ENCODE results near the gene MGMT. TPM values are rescaled to one million over a fixed set of nuclear protein-coding genes. Genes with fewer than 3 reads are reported as not detected.

Gene MGMT
- total and polyA plus RNA-seq, 4 donors, result 9.9 to 39.6 (median 23.2) TPM

DNA sequence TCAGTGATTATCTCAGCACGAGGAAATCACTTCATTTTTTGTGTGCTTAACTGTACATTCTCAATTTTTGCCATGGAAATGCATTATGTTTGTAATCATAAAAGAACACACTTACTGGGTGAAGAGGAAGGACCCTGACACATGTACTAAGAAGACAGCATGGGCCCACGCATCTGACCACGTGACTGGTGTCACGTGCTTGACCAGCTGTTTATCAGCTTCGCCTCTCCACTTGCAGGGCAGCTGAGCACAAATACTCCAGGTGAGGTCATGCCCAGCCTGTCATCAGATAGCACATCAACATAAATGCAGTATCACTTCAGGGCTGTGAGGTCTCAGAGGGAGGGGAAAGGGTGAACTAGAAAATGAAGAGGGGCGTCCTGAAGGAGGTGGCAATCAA, 317.2 kb downstream of the MGMT start:
- TF ChIP-seq, protein P1, sequence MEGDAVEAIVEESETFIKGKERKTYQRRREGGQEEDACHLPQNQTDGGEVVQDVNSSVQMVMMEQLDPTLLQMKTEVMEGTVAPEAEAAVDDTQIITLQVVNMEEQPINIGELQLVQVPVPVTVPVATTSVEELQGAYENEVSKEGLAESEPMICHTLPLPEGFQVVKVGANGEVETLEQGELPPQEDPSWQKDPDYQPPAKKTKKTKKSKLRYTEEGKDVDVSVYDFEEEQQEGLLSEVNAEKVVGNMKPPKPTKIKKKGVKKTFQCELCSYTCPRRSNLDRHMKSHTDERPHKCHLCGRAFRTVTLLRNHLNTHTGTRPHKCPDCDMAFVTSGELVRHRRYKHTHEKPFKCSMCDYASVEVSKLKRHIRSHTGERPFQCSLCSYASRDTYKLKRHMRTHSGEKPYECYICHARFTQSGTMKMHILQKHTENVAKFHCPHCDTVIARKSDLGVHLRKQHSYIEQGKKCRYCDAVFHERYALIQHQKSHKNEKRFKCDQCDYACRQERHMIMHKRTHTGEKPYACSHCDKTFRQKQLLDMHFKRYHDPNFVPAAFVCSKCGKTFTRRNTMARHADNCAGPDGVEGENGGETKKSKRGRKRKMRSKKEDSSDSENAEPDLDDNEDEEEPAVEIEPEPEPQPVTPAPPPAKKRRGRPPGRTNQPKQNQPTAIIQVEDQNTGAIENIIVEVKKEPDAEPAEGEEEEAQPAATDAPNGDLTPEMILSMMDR (IDR thresholded peaks at IDR 0.05; ENCODE audit: control extremely low read depth, extremely low read depth), result no peak
- Histone ChIP-seq H3K4me1 (ENCODE audit: control insufficient read depth in 5 of 5, insufficient read depth in 5 of 5, low read length in 5 of 5) (peaks cover 0 to 2% (median 0%) of the 10 kb centered on the region in 5 donors), H3K9me3 (ENCODE audit: control insufficient read depth in 4 of 4, insufficient read depth in 3 of 4, low read length in 3 of 4) (peaks cover 0 to 5% (median 0%) of the 10 kb centered on the region in 4 donors), H3K27ac (ENCODE audit: low read depth in 1 of 2, low read length in 1 of 2) (no peak overlapping the region), H3K4me3 (no peak overlapping the region), H3K27me3 (ENCODE audit: control insufficient read depth in 3 of 3, insufficient read depth in 3 of 3, low read length in 2 of 3) (no peaks in the 10 kb centered on the region), H3K9ac (ENCODE audit: insufficient read depth in 1 of 2, low read length in 2 of 2) (no peak overlapping the region), H3K36me3 (ENCODE audit: control insufficient read depth in 4 of 4, insufficient read depth in 4 of 4, low read length in 4 of 4) (no peaks in the 10 kb centered on the region)
- no peak for DNase-seq
- WGBS, 2 donors, result 73 to 86% methylated on average over 6 of the region's 6 CpGs
- no peak for ATAC-seq (ENCODE audit: insufficient read depth, low FRiP score)

DNA sequence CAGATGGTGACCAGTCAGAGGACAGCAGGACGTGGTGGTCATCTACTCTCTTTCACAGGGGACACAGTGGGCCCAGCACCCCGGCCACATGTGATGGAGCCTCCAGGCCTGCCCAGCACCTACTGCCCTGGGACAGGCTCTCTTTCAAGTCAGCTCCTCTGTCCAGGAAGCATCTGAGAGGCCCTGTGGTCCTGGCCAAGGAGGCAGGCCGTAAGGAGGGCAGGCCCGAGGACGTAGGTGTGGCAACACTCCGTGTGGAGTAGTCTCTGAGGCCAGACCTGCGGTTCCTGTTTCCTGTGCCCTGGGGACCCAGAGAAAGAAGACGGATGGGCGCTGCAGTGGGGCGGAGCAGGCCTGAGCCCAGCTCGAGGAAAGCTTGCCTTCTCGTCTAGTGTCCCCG, 317.9 kb downstream of the MGMT start:
- ATAC-seq (ENCODE audit: insufficient read depth, low FRiP score) (no peak), DNase-seq (no peak)
- Histone ChIP-seq H3K36me3 (ENCODE audit: control insufficient read depth in 4 of 4, insufficient read depth in 4 of 4, low read length in 4 of 4) (no peaks in the 10 kb centered on the region), H3K4me1 (ENCODE audit: control insufficient read depth in 5 of 5, insufficient read depth in 5 of 5, low read length in 5 of 5) (peaks cover 0 to 2% (median 0%) of the 10 kb centered on the region in 5 donors), H3K9me3 (ENCODE audit: control insufficient read depth in 4 of 4, insufficient read depth in 3 of 4, low read length in 3 of 4) (peaks cover 0 to 5% (median 0%) of the 10 kb centered on the region in 4 donors), H3K27me3 (ENCODE audit: control insufficient read depth in 3 of 3, insufficient read depth in 3 of 3, low read length in 2 of 3) (no peaks in the 10 kb centered on the region), H3K4me3 (no peak overlapping the region), H3K9ac (ENCODE audit: insufficient read depth in 1 of 2, low read length in 2 of 2) (no peak overlapping the region), H3K27ac (ENCODE audit: low read depth in 1 of 2, low read length in 1 of 2) (no peak overlapping the region)
- TF ChIP-seq, protein P1 (IDR thresholded peaks at IDR 0.05; ENCODE audit: control extremely low read depth, extremely low read depth), result no peak
- WGBS, 2 donors, result 46 to 59% methylated on average over 13 of the region's 13 CpGs

DNA sequence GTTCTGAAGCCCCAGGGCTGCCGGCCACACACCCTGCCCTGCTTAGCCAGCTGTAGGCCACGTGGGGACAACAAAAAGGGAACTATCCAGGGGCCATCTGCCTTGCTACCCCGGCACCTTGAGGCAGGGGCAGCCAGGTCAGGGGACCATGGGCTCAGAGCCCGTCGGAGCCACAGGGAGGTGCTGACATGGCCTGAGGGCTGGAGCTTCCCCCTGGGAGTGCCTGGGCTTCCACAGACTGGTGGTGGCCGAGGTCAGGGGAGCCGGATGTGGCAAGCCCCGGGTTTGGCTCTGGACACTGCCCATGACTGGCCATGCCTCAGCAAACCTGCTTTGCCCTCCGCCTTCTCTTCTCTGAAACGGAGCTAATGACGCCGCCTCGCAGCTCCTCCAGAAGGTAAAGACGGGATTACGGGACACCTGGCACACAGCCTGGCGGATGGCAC, 318.5 kb downstream of the MGMT start:
- Histone ChIP-seq H3K27me3 (ENCODE audit: control insufficient read depth in 3 of 3, insufficient read depth in 3 of 3, low read length in 2 of 3) (no peaks in the 10 kb centered on the region), H3K4me3 (no peak overlapping the region), H3K9ac (ENCODE audit: insufficient read depth in 1 of 2, low read length in 2 of 2) (no peak overlapping the region), H3K9me3 (ENCODE audit: control insufficient read depth in 4 of 4, insufficient read depth in 3 of 4, low read length in 3 of 4) (peaks cover 0 to 5% (median 0%) of the 10 kb centered on the region in 4 donors), H3K27ac (ENCODE audit: low read depth in 1 of 2, low read length in 1 of 2) (no peak overlapping the region), H3K4me1 (ENCODE audit: control insufficient read depth in 5 of 5, insufficient read depth in 5 of 5, low read length in 5 of 5) (peaks cover 0 to 3% (median 0%) of the 10 kb centered on the region in 5 donors), H3K36me3 (ENCODE audit: control insufficient read depth in 4 of 4, insufficient read depth in 4 of 4, low read length in 4 of 4) (no peaks in the 10 kb centered on the region)
- ATAC-seq (ENCODE audit: insufficient read depth, low FRiP score), result no peak
- TF ChIP-seq, protein P1 (IDR thresholded peaks at IDR 0.05; ENCODE audit: control extremely low read depth, extremely low read depth), result no peak
- WGBS, 2 donors, result 65 to 68% methylated on average over 16 of the region's 16 CpGs
- DNase-seq, result no peak

DNA sequence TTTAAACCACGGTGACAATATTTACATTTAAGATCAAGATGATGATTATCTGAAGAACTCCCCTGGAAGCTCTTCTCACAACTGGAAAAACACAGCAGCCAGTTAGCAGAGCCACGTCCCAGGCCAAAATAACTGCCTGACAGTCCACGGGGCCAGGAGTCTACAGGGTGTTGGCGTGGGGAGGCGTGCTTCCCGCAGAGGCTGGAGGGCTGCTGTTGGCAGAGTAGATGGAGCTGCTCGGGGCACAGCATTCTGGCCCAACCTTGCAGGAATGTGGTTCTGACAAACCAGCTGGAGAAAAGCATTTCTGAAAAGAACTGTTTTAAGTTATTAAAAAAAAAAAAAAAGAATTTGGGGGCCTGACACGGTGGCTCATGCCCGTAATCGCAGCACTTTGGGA, 319.2 kb downstream of the MGMT start:
- Histone ChIP-seq H3K9ac (ENCODE audit: insufficient read depth in 1 of 2, low read length in 2 of 2) (no peak overlapping the region), H3K27me3 (ENCODE audit: control insufficient read depth in 3 of 3, insufficient read depth in 3 of 3, low read length in 2 of 3) (no peaks in the 10 kb centered on the region), H3K27ac (ENCODE audit: low read depth in 1 of 2, low read length in 1 of 2) (no peak overlapping the region), H3K9me3 (ENCODE audit: control insufficient read depth in 4 of 4, insufficient read depth in 3 of 4, low read length in 3 of 4) (peaks cover 0 to 5% (median 0%) of the 10 kb centered on the region in 4 donors), H3K4me3 (no peak overlapping the region), H3K36me3 (ENCODE audit: control insufficient read depth in 4 of 4, insufficient read depth in 4 of 4, low read length in 4 of 4) (no peaks in the 10 kb centered on the region), H3K4me1 (ENCODE audit: control insufficient read depth in 5 of 5, insufficient read depth in 5 of 5, low read length in 5 of 5) (peaks cover 0 to 8% (median 0%) of the 10 kb centered on the region in 5 donors)
- TF ChIP-seq, protein P1 (IDR thresholded peaks at IDR 0.05; ENCODE audit: control extremely low read depth, extremely low read depth), result no peak
- ATAC-seq (ENCODE audit: insufficient read depth, low FRiP score) (no peak), DNase-seq (no peak)
- WGBS, 2 donors, result 58 to 66% methylated on average over 10 of the region's 10 CpGs
